Stimulated activated CD4-positive, alpha-beta T cell treated with anti-CD3 and anti-CD28 coated beads, Interleukin-1b, Interleukin-23, amount 100 ng/mL, for 1 hour (primary cell): ENCODE results near the gene ANAPC13.

Experiments used
- DNase-seq, 2 donors: peaks; one replicate each; pipeline ENCODE4 v3.0.0-alpha.2; 2020; ENCODE audit warnings: low read depth in 2 of 2

The ANAPC13 gene, protein sequence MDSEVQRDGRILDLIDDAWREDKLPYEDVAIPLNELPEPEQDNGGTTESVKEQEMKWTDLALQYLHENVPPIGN

DNA sequence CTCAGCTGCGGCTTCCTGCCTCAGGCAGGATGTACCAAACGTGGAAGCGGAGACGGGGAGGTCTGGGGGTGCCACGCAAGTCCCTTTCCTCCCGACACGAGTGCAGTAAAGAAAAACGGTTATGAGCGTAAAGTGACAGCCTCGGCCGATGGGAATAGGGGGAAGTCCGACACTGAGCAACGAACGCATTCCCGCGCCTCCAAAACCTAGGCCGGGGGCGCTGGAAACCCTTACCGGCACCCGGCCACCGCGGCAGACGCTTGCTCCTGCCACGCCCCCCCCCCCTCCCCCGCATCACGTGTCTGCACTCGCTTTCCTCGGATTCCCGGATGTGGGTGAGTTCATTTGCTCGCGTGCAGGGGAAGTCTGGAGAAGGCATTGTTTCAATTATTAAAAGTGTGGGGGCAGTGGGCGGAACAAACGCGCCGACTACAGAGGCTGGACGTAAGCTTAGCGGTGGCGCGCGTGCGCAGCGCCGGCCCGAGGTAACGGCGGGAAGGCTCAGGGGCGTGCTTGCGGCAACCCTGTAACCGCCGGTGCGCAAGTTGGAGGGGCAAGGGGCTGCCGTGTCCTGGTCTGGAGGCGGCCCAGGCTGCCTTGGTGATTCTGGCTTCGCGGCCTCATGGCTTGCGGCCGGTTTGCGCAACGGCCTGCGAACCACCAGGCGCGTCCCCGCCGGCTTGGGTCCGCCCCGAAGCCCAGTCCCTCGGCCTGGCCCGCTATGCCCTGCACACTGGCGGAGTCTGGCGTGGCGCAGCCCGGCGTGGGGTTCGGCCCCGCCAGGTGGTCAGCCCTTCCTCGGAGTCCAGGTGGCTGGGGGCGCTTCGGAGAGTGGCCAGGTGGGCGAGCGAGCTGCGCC lies at the start of gene ANAPC13, which contains the start of gene CEP63:
Gene ANAPC13, minus strand, starts transcription at position 268 of the 859 bp plus-strand sequence. CDS start 3,081 bp downstream, outside the sequence.
Gene CEP63, plus strand, starts transcription at position 340 of the 859 bp plus-strand sequence. CDS start 9,264 bp downstream, outside the sequence.
- peak; percentile 76 to 79 for DNase-seq

GRCh38 chr3:134535186-134535970 lies 49.6 kb upstream of the ANAPC13 start:
- no peak for DNase-seq

GRCh38 chr3:134533493-134533892 lies 47.7 kb upstream of the ANAPC13 start:
- DNase-seq = no peak

- DNase-seq = no peak
Measured at GRCh38 chr3:134527538-134528186, 41.9 kb upstream of the ANAPC13 start.

DNA sequence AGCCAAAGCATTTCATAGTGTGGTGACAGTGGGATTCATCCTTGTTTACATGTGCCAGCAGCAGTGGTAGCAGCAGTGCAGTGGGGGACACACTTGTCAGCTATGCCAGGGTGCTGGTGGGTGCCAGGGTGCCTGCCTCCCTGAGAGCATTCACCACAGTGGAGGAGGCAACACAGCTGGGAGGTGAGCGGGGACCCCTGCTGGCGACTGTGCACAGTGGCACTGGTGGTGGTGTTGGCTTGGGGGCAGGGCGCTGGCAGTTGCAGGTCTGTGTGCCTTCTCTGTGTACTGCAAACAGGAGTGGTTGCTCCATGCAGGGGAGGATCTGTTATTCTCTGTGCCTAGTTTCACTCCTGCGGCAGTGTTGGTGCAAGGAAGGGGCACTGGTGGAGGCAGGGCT lies 41.3 kb upstream of the ANAPC13 start:
- no peak for DNase-seq

GRCh38 chr3:134526319-134526718 lies 40.5 kb upstream of the ANAPC13 start:
- DNase-seq = no peak

- DNase-seq = no peak
Measured at GRCh38 chr3:134525293-134525692, 39.5 kb upstream of the ANAPC13 start.

GRCh38 chr3:134522541-134522940 lies 36.8 kb upstream of the ANAPC13 start:
- no peak for DNase-seq

- no peak for DNase-seq
Measured at GRCh38 chr3:134517791-134518190, 32.0 kb upstream of the ANAPC13 start.

DNA sequence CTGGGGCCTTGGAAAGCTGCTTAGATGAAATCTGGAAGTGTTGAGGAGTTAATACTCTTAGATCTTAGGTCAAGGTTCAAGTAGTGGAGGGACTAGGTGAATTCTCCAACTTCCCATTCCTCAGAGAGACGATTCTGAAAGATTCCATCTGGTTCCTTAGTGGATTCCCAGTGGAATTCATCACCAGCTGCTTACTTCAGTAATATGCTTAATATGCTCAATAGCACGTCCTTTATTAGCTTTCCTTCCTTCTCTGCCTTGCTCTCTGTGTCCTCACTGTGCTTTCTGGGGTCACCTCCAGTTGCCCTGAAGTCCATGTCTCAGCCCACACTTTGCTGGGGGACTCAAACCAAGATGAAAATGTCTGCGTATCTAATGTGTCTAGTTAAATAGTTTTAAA lies 31.1 kb upstream of the ANAPC13 start:
- DNase-seq = no peak

DNA sequence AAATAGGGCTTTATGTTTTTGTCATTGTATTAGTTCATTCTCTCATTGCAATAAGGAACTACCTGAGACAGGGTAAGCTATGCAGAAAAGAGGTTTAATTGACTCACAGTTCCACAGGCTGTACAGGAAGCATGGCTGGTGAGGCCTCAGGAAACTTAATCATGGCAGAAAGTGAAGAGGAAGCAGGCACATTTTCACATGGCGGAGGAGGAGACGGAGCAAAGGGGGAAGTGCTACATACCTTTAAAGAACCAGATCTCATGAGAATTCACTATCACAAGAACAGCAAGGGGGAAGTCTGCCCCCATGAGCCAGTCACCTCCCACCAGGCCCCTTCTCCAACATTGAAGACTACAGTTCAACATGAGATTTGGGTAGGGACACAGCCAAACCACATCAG lies 25.7 kb upstream of the ANAPC13 start:
- no peak for DNase-seq

DNA sequence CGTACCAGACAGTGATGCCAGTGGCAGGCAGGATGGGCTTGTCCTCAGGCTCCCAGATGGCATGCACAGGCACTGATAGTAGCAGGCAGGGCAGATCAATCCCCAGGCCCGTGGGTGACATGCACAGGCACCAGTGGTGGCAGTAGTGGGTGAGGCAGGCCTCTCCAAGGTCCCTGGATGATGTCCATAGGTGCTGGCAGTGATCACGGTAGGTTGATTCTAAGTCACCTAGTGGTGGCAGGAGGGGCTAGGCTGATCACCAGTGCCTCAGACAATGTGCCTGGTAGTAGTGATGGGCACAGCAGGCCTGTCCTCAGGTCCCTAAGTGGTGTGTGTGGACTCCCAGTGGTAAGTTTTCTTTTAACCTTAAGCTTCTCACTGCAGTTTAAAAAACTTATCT lies 19.7 kb upstream of the ANAPC13 start:
- no peak for DNase-seq

- no peak for DNase-seq
Measured at GRCh38 chr3:134504132-134504531, 18.3 kb upstream of the ANAPC13 start.

- DNase-seq = no peak
Measured at GRCh38 chr3:134503266-134503665, 17.5 kb upstream of the ANAPC13 start.

GRCh38 chr3:134496471-134497071 lies 10.8 kb upstream of the ANAPC13 start:
- no peak for DNase-seq

GRCh38 chr3:134495980-134496379 lies 10.2 kb upstream of the ANAPC13 start:
- no peak for DNase-seq

GRCh38 chr3:134494495-134494894 lies 8.7 kb upstream of the ANAPC13 start:
- no peak for DNase-seq

DNA sequence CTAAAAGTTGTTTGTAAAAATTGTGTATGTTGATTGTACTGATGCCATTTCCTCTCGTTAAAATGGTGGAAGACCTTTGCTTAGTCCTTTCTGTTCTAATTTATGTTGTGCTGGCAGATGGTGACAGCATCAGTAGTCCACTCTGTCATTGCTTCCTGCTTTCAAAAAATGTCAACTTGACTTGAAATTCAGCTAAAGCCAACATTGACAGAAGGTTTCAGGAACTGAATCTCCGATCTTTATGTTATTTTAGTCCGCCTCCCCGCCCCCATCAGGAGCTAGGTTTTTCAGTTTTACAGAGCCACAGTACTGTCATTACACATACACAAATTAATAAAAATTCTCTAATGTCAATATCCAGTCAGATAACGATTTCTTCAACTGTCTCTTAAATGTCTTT lies 1.6 kb upstream of the ANAPC13 start:
- DNase-seq = no peak

- DNase-seq = no peak
Measured at GRCh38 chr3:134486577-134487041, 824 bp upstream of the ANAPC13 start.

DNA sequence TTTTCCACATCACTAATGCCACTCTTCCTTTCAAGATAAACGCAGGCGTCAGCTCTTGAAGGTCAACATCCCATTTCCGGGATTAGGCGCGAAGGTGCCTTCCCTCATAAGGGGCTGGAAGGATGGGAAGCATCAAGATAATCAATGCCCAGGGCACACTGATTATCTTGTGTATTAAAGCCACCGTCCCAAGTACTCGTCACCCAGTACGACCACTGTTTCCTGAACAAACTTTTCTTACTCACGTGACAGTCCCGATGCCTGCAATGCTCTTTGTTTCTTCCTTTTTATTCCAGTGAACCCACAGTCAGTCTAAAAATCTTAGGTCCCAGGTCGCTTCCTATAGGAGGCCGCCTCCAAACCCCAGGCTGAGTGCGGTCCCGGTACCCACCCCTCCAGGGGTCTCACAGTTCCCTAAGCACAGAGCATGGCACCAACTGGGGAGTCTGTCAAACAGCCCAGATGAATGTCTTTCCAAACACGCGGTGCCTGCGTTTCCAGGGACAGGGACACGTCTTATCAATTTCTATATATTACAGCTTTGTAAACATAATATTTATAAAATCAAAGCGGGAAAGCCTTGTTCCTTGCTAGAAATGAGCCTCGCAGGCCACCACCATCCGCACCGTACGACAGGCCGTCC lies 589 bp downstream of the ANAPC13 start:
- no peak for DNase-seq
